ENCODE data around the gene LCN15. TPM values are rescaled to one million over a fixed set of nuclear protein-coding genes. Genes with fewer than 3 reads are reported as not detected.

LCN15 gene
- total and polyA plus RNA-seq, 2 experiments from 2014 or later = 0.76 to 0.90 TPM

DNA sequence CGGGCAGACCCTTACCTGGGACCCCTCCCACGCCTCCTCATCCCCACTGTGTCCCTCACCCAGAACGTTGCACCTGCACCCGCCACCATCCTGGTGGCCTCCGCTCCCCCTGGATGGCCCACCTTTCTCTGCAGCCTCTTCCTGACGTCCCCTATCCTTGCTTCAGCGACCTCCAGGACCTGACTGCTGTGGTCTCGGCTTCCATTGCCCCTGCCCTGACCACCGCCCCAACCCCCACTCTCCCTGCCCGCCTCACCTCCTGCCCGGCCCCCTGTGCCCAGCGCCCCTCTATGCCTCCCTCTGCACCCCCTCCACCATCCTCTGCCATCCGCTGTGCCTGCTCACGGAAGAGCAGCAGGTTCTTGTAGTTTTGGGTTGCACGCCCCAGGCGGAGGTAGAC is 23.8 kb downstream of the LCN15 start:
- no peak for ATAC-seq
- Mint-ChIP-seq H3K36me3 (ENCODE audit: low read depth) (no peaks in the 10 kb centered on the region), H3K4me3 (no peak overlapping the region), H3K4me1 (peaks cover 2% of the 10 kb centered on the region; the same call in 1 of the 3 replicates), H3K27me3 (ENCODE audit: insufficient read depth, low read depth, poor library complexity) (peaks cover 14% of the 10 kb centered on the region), H3K9me3 (no peaks in the 10 kb centered on the region; the same call in 2 of the 3 replicates), H3K27ac (no peak overlapping the region)
- Histone ChIP-seq H4K20me1 (replicated peaks; ENCODE audit: insufficient read depth) (no peaks in the 10 kb centered on the region), H3K27ac (ENCODE audit: low read depth) (no peak overlapping the region), H3F3A (replicated peaks; ENCODE audit: low read depth) (no peaks in the 10 kb centered on the region), H3K4me3 (no peak overlapping the region), H3K9me2 (ENCODE audit: insufficient read depth) (no peaks in the 10 kb centered on the region), H3K4me2 (no peak overlapping the region), H3K4me1 (ENCODE audit: insufficient read depth) (no peaks in the 10 kb centered on the region), H3K79me2 (replicated peaks; ENCODE audit: insufficient read depth) (no peaks in the 10 kb centered on the region), H3K36me3 (ENCODE audit: insufficient read depth) (no peaks in the 10 kb centered on the region), H3K27me3 (ENCODE audit: insufficient read depth) (no peaks in the 10 kb centered on the region), H2AFZ (no peak overlapping the region)
- DNase-seq (ENCODE audit: low spot score) = no peak
- TF ChIP-seq STAT1 (IDR thresholded peaks at IDR 0.05; ENCODE audit: unreplicated experiment) (no peak), CREB1 (CRISPR knock-in tag; IDR thresholded peaks at IDR 0.05; ENCODE audit: low read depth) (no peak), ZNF114 (CRISPR knock-in tag; IDR thresholded peaks at IDR 0.05) (no peak), EZH2phosphoT487 (IDR thresholded peaks at IDR 0.05; ENCODE audit: unreplicated experiment) (no peak), NANOG (IDR thresholded peaks at IDR 0.05; ENCODE audit: borderline replicate concordance) (no peak), JUNB (IDR thresholded peaks at IDR 0.05; ENCODE audit: unreplicated experiment) (no peak), ZNF331 (CRISPR knock-in tag; IDR thresholded peaks at IDR 0.05; ENCODE audit: low read depth) (no peak), EZH2 (IDR thresholded peaks at IDR 0.05; ENCODE audit: low read depth, unreplicated experiment) (no peak), POLR2AphosphoS5 (IDR thresholded peaks at IDR 0.05; ENCODE audit: low read depth) (no peak)
- TF ChIP-seq, protein P1, sequence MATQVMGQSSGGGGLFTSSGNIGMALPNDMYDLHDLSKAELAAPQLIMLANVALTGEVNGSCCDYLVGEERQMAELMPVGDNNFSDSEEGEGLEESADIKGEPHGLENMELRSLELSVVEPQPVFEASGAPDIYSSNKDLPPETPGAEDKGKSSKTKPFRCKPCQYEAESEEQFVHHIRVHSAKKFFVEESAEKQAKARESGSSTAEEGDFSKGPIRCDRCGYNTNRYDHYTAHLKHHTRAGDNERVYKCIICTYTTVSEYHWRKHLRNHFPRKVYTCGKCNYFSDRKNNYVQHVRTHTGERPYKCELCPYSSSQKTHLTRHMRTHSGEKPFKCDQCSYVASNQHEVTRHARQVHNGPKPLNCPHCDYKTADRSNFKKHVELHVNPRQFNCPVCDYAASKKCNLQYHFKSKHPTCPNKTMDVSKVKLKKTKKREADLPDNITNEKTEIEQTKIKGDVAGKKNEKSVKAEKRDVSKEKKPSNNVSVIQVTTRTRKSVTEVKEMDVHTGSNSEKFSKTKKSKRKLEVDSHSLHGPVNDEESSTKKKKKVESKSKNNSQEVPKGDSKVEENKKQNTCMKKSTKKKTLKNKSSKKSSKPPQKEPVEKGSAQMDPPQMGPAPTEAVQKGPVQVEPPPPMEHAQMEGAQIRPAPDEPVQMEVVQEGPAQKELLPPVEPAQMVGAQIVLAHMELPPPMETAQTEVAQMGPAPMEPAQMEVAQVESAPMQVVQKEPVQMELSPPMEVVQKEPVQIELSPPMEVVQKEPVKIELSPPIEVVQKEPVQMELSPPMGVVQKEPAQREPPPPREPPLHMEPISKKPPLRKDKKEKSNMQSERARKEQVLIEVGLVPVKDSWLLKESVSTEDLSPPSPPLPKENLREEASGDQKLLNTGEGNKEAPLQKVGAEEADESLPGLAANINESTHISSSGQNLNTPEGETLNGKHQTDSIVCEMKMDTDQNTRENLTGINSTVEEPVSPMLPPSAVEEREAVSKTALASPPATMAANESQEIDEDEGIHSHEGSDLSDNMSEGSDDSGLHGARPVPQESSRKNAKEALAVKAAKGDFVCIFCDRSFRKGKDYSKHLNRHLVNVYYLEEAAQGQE (IDR thresholded peaks at IDR 0.05; ENCODE audit: unreplicated experiment) = no peak
- TF ChIP-seq, protein P2, sequence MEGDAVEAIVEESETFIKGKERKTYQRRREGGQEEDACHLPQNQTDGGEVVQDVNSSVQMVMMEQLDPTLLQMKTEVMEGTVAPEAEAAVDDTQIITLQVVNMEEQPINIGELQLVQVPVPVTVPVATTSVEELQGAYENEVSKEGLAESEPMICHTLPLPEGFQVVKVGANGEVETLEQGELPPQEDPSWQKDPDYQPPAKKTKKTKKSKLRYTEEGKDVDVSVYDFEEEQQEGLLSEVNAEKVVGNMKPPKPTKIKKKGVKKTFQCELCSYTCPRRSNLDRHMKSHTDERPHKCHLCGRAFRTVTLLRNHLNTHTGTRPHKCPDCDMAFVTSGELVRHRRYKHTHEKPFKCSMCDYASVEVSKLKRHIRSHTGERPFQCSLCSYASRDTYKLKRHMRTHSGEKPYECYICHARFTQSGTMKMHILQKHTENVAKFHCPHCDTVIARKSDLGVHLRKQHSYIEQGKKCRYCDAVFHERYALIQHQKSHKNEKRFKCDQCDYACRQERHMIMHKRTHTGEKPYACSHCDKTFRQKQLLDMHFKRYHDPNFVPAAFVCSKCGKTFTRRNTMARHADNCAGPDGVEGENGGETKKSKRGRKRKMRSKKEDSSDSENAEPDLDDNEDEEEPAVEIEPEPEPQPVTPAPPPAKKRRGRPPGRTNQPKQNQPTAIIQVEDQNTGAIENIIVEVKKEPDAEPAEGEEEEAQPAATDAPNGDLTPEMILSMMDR (conservative IDR thresholded peaks at IDR 0.05; ENCODE audit: low read depth in 2 of 2) = no peak
- TF ChIP-seq, protein P3, sequence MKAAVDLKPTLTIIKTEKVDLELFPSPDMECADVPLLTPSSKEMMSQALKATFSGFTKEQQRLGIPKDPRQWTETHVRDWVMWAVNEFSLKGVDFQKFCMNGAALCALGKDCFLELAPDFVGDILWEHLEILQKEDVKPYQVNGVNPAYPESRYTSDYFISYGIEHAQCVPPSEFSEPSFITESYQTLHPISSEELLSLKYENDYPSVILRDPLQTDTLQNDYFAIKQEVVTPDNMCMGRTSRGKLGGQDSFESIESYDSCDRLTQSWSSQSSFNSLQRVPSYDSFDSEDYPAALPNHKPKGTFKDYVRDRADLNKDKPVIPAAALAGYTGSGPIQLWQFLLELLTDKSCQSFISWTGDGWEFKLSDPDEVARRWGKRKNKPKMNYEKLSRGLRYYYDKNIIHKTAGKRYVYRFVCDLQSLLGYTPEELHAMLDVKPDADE (IDR thresholded peaks at IDR 0.05) = no peak
- TF ChIP-seq, protein P4, sequence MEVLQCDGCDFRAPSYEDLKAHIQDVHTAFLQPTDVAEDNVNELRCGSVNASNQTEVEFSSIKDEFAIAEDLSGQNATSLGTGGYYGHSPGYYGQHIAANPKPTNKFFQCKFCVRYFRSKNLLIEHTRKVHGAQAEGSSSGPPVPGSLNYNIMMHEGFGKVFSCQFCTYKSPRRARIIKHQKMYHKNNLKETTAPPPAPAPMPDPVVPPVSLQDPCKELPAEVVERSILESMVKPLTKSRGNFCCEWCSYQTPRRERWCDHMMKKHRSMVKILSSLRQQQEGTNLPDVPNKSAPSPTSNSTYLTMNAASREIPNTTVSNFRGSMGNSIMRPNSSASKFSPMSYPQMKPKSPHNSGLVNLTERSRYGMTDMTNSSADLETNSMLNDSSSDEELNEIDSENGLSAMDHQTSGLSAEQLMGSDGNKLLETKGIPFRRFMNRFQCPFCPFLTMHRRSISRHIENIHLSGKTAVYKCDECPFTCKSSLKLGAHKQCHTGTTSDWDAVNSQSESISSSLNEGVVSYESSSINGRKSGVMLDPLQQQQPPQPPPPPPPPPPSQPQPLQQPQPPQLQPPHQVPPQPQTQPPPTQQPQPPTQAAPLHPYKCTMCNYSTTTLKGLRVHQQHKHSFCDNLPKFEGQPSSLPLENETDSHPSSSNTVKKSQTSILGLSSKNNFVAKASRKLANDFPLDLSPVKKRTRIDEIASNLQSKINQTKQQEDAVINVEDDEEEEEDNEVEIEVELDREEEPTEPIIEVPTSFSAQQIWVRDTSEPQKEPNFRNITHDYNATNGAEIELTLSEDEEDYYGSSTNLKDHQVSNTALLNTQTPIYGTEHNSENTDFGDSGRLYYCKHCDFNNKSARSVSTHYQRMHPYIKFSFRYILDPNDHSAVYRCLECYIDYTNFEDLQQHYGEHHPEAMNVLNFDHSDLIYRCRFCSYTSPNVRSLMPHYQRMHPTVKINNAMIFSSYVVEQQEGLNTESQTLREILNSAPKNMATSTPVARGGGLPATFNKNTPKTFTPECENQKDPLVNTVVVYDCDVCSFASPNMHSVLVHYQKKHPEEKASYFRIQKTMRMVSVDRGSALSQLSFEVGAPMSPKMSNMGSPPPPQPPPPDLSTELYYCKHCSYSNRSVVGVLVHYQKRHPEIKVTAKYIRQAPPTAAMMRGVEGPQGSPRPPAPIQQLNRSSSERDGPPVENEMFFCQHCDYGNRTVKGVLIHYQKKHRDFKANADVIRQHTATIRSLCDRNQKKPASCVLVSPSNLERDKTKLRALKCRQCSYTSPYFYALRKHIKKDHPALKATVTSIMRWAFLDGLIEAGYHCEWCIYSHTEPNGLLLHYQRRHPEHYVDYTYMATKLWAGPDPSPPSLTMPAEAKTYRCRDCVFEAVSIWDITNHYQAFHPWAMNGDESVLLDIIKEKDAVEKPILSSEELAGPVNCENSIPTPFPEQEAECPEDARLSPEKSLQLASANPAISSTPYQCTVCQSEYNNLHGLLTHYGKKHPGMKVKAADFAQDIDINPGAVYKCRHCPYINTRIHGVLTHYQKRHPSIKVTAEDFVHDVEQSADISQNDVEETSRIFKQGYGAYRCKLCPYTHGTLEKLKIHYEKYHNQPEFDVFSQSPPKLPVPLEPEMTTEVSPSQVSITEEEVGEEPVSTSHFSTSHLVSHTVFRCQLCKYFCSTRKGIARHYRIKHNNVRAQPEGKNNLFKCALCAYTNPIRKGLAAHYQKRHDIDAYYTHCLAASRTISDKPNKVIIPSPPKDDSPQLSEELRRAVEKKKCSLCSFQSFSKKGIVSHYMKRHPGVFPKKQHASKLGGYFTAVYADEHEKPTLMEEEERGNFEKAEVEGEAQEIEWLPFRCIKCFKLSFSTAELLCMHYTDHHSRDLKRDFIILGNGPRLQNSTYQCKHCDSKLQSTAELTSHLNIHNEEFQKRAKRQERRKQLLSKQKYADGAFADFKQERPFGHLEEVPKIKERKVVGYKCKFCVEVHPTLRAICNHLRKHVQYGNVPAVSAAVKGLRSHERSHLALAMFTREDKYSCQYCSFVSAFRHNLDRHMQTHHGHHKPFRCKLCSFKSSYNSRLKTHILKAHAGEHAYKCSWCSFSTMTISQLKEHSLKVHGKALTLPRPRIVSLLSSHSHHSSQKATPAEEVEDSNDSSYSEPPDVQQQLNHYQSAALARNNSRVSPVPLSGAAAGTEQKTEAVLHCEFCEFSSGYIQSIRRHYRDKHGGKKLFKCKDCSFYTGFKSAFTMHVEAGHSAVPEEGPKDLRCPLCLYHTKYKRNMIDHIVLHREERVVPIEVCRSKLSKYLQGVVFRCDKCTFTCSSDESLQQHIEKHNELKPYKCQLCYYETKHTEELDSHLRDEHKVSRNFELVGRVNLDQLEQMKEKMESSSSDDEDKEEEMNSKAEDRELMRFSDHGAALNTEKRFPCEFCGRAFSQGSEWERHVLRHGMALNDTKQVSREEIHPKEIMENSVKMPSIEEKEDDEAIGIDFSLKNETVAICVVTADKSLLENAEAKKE (CRISPR knock-in tag; IDR thresholded peaks at IDR 0.05) = no peak
